Effector CD4-positive, alpha-beta T cell (primary cell): ENCODE results near the gene BSN.
"Not testable (repeated sequence)": the region's sequence is repeated elsewhere in the genome, so short reads cannot be mapped to it uniquely, and the experiment has no call there.

Source experiments
- DNase-seq: peaks from one replicate; pipeline ENCODE4 v3.0.0-alpha.2; 2020

The BSN gene

DNA sequence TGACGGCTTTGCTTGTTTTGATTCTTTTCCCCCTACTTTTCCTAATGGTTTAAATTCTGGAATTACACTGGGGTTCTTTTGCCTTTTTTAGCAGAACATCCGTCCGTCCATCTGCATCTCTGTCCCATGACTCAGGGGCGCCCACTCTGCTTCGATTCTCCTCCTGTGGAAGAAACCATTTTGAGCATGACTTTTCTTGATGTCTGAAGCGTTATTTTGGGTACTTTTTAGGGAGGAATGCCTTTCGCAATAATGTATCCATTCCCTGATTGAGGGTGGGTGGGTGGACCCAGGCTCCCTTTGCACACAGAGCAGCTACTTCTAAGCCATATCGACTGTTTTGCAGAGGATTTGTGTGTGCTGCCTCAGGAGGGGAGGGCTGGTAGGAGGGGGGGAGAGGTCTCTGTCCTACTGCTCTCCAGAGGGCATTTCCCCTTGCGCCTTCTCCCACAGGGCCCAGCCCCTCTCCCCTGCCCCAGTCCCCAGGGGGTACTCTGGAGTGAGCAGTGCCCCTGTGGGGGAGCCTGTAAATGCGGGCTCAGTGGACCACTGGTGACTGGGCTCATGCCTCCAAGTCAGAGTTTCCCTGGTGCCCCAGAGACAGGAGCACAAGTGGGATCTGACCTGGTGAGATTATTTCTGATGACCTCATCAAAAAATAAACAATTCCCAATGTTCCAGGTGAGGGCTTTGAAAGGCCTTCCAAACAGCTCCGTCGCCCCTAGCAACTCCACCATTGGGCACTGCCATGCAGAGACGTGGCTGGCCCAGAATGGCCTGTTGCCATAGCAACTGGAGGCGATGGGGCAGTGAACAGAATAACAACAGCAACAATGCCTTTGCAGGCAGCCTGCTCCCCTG lies 19.5 kb upstream of the BSN start:
- DNase-seq, result no peak

DNA sequence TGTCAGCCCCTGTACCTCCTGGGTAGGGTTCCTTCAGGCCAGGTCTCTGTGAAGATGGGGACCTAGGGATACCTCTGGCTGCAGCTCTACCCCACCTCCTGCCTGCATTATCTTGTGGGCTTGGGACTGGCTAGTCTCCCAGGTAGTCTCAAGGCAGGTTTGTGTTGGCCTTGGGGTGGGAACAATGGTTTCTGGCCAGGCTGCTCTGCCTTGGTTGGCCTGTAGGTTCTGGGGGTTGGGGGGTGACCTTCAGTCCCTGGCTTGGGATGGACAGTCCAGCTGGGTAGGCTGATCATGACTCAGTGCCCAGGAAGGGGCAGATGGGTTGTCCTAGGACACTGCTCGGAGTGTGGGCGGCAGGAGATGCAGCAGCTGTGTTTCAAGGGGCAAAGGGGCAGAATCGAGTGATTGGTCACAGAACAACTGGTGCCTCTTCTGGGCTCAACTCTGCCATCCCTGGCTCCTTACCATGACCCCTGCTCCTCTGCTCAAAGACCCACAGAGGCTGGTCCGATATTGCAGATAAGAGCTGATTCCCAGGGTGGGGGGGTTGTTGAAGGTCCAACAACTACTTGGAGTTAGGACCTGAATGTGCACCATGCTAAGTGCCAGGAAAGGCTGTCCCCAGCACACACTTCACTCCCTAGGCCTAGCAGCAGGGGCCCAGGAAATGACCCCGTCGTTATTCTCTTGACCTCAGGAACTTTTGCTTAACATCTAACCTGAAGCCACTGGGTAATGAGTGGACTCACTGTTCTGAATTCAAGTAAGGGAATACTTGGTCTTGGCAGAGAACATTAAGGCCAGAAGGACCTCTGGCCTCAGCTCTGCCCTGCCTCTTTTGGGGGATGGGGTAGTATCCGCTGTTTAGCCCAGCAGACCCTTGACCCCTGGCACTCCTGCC lies 18.1 kb upstream of the BSN start:
- DNase-seq, result no peak

DNA sequence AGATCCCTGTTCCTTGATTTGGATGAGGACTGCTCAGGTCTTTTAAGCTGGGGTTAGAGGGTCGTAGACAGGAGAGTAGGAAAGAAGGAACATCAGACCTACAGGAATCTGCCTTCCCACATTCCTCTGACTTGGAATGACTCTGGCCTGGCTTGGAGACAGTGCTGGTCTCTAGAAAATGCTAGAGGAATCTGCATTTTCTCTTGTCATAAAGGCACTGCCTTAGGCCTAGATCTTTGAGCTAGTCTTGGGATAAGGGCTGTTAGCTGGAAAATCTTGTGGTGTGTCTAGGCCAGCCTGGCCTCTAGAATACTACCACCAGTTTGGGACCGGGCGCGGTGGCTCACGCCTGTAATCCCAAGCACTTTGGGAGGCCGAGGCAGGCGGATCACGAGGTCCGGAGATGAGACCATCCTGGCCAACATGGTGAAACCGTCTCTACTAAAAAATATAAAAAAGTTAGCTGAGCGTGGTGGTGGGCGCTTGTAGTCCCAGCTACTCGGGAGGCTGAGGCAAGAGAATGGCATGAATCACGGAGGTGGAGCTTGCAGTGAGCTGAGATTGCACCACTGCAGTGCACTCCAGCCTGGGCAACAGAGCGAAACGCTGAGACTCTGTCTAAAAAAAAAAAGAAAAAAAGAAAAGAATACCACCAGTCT lies 17.3 kb upstream of the BSN start:
- no peak for DNase-seq

DNA sequence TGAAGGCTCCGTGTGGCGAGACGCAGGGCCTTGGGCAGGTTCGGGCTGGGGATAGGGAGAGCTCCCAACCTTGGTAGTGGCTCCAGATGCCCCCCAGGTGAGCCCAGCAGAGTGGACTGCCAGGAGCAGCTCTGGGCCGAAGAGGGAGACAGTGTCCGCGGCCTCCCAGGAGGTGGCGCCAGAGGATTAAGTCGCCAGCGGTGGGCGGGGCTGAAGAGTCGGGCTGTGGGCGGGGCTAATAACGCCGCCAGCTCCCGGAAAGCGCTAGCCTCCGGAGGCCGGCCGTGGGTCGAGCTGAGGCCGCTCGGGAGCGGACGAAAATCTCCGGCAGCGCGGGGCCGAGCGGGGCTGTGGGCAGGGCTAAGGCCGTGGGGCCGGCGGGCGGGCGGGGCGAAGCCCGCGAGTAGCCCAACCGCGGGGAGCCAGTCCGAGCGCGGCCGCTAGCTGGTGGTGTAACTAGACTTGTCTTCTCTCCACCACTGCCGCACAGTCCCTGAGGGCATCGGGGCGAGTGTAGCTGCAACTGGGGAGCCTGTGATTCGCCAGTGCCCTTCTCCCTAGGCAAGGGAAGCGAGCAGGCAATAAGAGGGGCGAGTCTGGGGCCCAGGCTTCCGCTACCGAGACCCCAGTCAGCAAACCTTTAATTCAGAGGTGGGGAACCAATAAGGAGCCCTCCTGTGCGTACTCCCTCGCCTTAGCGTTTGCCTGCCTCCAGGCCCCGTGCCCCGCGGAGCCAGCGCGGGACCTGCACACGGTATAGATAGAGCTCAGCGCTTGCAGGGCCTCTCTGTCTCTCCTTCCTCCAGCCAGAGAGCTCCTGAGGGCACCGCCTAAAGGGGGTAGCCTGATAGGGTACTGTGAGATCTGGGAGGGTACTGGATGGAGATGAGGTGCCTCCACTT lies 14.4 kb upstream of the BSN start:
- peak; percentile 90 for DNase-seq

DNA sequence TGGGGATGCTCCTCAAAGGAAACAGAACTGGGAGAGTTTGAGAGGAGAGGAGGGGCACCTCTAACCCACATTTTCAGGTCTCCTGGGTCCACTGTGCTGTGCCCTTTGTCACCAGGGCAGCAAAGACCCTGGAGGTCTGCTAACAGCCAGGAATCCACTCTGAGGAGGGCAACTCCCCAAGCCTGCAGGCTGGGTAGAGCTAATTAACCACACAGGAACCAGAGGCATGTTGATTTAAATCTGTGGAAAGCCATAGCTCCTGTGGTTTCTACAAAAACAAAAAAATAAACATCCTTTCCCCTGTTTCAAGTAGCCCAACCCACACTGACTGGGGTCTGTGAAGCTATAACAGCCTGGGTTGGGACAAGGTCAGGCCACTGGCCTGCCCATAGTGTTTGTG lies 2.2 kb upstream of the BSN start:
- no peak for DNase-seq

DNA sequence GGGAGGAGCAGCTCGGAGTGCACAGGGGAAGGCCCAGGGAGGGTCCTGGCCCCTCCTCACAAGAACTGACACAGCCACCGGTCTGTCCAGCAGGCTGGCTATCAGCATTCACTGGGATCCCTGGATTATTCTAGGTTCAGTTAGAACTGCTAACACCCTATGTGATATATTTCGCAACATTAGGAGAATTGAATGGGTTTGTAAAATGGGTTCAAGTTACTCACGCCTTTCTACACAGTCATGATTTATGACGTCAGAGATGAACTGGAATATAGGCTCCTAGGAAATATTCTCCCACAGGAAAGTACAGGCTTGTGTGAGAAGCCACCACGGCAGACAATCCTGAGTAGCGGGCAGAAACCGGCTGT lies 969 bp upstream of the BSN start:
- DNase-seq, result no peak

DNA sequence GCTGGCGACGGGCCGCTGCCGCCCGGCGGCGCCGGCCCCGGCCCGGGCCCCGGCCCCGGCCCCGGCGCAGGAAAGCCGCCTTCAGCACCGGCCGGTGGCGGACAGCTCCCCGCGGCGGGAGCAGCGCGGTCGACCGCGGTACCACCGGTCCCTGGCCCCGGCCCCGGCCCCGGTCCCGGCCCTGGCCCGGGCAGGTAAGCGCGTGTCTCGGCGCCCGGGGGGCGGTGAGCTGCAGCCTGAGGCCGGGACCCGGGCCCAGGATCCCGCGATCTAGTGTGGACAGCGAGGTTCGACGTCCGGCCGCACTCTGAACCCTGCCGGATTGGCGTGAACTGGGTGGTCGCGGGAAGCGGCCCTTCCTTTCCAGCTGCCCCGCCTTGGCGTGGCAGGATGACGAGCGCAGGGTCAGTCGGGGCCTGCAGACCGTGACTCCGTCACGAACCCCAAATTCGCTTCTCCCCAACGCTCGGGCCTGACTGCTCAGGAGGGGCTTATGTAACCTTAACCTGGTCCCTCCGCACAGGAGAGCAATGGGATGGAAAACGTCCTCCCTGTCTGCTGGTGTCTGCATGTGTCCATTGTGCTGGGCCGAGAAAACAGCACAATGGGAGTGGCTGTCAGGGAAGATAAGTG lies 472 bp downstream of the BSN start:
- DNase-seq, result peak; percentile 38

DNA sequence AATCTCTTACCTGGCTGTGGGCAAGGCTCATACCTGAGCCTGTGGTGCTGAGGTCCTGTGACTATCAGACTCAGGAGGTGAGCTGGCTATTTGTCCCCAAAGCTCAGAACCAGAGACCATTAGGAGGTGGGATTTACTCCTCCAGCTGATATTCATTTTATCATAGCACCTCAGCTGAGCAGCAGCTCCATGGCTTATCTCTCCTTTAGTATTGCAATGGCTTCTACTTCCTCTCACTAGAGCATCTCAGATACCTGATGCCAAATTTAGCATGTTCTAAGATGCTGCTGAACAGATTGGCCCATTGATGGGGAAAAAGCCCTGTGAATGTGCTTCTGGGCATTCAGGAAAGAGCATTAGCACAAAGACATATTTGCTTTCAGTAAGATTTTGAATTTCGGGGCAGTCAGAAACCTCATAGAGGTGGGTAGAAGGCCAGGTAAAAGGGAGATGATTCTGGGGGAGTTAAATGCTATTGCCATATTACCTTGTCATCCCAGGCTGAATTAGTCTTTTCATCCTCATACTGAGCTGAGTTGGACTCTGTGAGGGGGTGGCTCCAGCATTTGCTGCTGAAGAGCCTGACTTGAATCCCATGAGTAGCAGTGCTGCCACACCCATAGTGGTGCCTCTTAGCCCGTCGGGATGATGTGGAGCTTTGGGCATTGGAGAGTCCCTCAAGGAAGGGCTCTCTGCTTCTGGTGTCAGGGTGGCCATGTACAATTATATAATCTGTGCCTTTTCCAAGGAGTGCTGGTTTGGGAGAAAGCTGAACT lies 2.4 kb downstream of the BSN start:
- DNase-seq, result no peak

DNA sequence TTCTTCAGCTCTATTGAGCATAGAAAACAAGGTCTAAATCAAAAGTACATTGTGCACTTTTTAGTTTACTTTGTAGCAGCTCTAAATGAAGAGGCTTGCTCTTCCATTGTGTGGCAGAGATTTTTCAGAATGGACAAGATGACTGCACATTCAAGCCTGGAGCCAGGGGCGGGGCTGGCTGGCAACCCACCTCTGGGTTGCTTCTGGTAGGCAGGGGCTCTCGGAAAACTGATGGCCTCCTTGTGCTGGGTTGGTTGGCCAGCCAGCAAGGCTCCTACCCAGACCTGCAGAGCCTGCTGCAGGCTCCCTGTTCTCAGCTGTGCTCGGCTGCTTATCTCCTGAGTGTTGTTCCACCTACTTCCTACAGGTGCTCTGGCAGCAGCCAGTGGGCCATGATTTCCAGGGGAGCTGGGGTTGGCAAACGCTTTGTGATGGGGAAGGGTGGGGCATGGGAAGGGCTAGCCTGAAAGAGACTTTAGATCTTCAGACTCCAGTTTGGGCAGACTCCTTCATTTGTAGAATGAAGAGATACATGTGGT lies 8.8 kb downstream of the BSN start:
- DNase-seq, result no peak

DNA sequence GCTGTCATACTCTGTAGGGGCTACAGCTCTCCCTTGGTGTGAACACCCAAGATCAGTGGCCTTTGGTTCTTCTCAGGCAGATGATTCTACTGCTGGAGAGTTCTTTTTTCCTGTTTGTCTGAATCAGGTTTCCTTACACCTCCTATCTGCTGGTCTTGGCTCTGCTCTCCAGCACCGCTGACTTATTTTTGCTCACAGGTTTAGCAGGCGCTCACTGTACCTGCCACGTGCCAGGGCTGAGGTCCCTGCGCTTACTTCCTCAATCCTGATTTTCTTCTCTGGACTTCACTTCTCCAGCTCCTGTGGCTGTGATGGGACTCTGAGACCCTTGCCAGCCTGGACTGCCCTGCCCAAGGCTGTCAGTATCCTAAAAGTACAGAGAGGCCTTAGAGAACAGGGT lies 9.5 kb downstream of the BSN start:
- no peak for DNase-seq

DNA sequence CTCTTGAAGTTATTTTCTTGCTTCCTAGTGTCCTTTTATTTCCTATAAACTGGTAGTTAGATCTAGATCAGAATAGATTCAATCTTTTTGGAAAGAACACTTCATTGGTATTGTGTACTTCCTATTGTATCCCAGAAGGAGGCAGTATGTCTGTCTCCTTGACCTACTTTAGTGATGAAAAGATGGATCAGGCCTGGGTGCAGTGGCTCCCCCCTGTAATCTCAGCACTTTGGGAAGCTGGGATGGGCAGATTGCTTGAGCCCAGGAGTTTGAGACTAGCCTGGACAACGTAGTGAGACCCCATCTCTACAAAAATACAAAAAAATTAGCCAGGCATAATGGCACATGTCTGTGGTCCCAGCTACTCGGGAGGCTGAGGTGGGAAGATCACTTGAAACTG lies 12.0 kb downstream of the BSN start:
- no peak for DNase-seq

DNA sequence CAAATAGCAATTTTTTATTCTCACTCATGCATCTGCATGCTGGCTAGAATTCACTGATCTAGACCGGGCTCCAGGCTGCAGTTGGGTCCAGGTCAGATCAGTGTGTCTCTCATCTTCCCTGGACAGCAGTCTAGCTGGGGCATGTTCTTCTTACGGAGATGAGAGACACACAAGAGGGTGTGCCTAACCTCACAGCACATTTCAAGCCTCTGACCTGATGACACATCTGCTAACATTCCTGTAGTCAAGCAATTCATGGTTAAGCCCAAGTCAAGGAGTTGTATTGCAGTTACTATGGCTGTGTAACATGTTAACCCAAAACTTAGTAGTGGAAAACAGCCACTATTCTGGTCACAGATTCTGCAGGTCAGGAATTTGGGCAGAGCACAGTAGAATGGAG lies 13.1 kb downstream of the BSN start:
- no peak for DNase-seq

DNA sequence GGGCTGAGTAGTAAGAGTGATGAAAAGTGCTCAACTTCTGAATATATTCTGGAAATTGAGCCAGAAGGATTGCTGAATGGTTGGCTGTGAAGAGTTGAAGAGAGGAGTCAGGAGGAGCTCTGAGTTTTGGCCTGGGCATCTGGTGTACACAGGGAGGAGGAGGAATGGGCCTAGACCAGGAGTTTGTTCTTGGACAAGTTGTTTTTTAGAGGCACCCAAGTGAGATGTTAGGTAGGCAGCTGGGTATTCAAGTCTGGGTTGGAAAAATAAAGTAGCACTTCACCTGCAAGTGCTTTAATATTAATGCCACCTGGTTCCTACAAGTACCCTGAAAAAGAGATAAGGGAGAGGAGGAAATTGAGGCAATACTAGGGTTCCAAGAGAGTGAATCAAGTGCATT lies 14.7 kb downstream of the BSN start:
- DNase-seq, result no peak

DNA sequence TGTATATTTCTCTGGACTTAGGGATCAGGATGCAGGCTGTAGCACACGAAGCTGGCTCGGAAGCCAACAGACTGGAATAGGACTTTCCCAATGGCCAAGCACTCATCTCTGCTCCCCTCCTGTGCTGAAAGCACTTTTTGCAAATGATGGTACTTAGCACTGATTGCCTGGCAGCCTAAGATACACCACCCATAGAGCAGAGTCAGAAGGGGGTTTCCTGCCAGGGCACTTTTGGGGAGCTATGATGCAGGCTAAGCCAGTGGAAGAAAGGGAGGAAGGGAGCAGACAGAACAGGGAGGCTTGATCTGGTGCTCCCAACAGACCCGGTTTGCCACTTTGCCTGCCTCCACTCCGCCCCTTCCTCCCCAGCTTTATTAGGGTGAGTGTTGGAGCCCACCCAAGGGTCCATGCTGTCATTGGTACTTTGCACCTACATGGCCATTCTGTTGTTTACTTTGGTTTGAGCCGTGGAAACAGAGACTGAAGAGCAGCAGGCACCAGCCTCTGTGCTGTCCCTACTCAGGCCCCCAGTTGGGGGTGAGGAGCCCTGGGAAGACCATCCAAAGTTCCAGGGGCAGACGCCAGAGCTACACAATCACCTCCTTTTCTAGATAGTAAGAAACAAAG lies 15.9 kb downstream of the BSN start:
- DNase-seq, result no peak

DNA sequence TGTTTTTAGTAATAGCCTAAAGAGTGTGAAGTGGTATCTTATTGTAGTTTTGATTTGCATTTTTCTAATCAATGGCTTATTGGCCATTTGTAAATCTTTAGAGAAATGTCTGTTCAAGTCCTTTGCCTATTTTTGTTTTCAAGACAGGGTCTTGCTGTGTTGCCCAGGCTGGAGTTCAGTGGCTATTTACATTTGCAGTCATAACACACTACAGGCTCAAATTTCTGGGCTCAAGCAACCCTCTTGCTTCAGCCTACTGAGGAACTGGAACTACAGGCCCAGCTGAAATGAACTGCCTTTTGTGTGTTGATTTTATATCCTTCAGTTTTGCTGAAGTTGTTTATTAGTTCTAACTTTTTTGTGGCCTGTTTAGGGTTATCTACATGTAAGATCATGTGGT lies 27.9 kb downstream of the BSN start:
- DNase-seq, result no peak

DNA sequence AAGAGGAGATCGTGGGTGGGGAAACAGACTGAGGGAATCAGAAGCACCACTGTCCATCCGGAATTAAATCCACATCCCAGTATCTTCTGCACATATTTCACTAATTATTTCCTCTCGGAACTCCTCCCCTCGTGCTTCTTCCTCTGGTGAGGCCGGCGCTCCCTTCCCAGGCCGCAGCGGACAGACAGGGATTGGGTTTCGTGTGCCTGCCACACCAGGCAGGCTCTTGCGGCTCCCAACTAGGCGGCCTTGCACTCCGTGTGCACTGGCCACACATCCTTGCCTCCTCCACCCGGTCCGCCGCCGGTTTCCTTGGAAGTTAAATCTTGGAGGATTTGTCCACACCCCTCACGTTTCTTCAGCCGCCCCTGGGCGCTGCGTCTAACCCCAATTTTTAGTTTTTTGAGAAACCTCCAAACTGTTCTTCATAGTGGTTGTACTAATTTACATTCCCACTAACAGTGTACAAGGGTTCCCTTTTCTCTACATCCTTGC lies 31.0 kb downstream of the BSN start:
- not testable (repeated sequence) for DNase-seq

DNA sequence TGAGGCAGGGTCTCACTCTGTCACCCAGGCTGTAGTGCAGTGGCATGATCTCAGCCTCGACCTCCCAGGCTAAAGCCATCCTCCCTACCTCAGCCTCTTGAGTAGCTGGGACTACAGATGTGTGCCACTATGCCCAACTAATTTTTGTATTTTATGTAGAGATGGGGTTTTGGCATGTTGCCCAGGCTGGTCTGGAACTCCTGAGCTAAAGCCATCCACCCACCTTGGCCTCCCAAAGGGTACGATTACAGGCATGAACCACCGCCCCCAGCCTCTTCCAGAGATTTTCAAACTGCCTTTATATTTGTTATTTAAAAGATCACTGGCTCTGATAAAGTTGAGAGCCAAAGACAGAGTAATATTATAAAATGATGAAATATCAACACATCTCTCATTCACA lies 37.3 kb downstream of the BSN start:
- DNase-seq, result no peak

DNA sequence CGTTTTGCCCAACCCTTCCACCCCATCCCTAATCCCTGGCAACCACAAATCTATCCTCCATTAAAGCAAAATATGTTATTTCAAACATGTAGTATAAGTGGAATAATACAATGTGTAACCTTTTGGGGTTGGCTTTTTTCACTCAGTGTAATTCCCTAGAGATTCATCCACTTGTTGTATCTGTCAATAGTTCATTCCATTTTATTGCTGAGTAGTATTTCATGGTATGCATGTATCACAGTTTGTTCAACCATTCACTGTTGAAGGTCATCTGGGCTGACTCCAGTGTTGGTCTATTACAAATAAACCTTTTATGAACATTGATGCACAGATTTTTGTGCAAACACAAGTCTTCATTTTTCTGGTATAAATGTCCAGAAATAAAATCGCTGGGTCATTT lies 38.8 kb downstream of the BSN start:
- DNase-seq, result no peak

DNA sequence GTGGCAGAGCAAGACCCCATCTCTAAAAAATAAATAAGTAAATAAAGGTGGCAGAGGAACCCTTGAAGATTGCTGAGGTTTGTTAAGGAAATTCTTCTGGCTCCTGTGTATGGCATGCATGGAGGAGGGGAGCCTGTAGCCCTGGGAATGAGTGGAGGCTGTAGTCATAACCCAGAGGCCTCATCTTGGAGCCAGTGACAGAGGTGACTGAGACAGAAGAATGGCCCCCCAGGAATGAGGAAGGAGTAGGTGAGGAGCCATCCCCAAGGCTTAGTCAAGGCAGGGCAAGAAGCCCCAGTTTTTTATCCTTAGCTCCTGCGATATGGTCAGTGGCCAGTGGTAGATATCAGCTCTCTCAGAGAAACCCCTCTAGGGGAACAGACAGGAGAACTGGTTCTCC lies 46.5 kb downstream of the BSN start:
- DNase-seq, result no peak

DNA sequence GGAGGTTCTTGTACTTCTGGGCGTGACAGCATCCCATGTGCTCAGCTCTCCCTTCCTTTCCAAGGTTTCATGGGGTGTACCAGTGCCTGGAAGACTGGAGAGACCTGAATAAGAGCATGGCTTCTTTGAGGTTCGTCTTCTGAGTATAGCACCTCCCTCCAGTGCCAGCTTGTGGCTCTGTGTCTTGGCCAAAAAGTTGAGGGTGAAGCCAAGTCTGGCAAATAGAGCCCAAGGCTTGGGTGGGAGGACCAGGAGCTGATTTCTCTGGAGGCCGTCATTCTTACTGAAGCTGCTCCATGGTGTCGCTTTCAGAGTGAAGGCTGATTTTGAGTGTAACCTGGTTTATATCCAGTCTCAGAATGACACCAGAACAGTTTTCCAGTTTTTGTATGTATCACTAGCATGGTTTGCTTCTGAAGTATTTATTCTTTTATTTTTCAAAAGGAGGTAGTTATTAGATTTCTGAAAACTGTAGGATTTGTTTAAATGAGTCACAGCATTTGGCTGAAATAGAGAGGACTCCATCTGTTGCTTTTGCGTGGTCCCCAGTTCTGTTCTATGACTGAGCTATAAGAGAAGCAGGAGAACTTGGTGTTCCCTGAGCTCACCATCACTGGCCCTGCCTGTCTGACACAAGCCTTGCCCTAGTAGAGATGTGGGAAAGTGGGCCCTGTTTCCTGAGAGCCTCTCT lies 47.2 kb downstream of the BSN start:
- no peak for DNase-seq
